Measurements from ENCODE around the gene ALMS1. TPM values are rescaled to one million over a fixed set of nuclear protein-coding genes. Genes with fewer than 3 reads are reported as not detected.
A peak's percentile ranks its signal among the peaks of the same experiment; 100 is the strongest.

ALMS1 gene, protein sequence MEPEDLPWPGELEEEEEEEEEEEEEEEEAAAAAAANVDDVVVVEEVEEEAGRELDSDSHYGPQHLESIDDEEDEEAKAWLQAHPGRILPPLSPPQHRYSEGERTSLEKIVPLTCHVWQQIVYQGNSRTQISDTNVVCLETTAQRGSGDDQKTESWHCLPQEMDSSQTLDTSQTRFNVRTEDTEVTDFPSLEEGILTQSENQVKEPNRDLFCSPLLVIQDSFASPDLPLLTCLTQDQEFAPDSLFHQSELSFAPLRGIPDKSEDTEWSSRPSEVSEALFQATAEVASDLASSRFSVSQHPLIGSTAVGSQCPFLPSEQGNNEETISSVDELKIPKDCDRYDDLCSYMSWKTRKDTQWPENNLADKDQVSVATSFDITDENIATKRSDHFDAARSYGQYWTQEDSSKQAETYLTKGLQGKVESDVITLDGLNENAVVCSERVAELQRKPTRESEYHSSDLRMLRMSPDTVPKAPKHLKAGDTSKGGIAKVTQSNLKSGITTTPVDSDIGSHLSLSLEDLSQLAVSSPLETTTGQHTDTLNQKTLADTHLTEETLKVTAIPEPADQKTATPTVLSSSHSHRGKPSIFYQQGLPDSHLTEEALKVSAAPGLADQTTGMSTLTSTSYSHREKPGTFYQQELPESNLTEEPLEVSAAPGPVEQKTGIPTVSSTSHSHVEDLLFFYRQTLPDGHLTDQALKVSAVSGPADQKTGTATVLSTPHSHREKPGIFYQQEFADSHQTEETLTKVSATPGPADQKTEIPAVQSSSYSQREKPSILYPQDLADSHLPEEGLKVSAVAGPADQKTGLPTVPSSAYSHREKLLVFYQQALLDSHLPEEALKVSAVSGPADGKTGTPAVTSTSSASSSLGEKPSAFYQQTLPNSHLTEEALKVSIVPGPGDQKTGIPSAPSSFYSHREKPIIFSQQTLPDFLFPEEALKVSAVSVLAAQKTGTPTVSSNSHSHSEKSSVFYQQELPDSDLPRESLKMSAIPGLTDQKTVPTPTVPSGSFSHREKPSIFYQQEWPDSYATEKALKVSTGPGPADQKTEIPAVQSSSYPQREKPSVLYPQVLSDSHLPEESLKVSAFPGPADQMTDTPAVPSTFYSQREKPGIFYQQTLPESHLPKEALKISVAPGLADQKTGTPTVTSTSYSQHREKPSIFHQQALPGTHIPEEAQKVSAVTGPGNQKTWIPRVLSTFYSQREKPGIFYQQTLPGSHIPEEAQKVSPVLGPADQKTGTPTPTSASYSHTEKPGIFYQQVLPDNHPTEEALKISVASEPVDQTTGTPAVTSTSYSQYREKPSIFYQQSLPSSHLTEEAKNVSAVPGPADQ (N-terminal part only)
- 100 to 1,000 TPM; 128 to 201 TPM for total RNA-seq
- polyA plus RNA-seq (ENCODE audit: insufficient read depth, low read depth, low replicate concordance) = 73.5 TPM
- long read RNA-seq, donor 1, partial matches to known transcripts = 33 of 33 reads
- long read RNA-seq, donor 1, other reads (novel, unspliced or antisense) = 0 of 33 reads
- long read RNA-seq, donor 2 = 0 reads

DNA sequence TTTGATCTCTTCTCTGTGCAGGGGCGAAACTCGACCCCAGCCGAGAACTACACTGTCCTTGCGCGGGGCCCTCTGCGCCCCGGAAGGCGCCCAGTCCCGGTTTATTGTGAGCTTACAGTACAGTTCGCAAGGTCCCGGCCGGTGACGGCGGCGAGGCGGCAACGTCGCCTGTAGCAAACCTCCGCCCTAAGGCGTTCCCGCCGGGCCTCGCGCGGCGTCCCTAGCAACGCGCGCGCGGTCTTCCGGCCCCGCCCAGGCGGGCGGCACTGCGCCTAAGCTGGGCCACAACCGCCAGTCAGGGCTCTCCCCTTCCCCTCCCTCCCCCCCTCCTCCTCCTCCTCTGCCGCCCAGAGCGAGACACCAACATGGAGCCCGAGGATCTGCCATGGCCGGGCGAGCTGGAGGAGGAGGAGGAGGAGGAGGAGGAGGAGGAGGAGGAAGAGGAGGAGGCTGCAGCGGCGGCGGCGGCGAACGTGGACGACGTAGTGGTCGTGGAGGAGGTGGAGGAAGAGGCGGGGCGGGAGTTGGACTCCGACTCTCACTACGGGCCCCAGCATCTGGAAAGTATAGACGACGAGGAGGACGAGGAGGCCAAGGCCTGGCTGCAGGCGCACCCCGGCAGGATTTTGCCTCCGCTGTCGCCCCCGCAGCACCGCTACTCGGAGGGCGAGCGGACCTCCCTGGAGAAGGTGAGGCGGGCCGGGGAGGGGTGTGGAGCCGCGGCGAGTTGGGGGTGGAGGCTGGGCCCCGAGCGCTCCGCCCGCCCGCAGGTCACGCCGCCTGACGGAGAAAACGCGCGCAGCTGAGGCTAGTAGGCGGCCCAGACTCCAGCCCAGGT is at the start of gene ALMS1:
TSS of gene ALMS1 (plus strand) at position 333 of the 838 bp plus-strand sequence. CDS start at position 366, 33 bp downstream.
- H3K27me3 ChIP-seq = no peaks in the 10 kb centered on the region
- peak within 1 kb of the TSS; percentile 78 to 93 for H3K4me3 ChIP-seq
- DNase-seq = peak; percentile 91
- peak within 1 kb of the TSS; percentile 94 to 96 for H3K27ac ChIP-seq
- peaks cover 11% of the 10 kb centered on the region for H3K4me1 ChIP-seq
- no peaks in the 10 kb centered on the region for H3K36me3 ChIP-seq (ENCODE audit: low read depth, missing control alignments)
- 0% methylated on average over 15 to 84 of the region's 84 CpGs for WGBS, 2 donors
- H3K9me3 ChIP-seq = no peaks in the 10 kb centered on the region
- intact Hi-C loops (cut with DNase I; ENCODE audit: low total_unique reads) = no loop called here
- TF ChIP-seq POLR2A (IDR thresholded peaks at IDR 0.05) = no peak
- TF ChIP-seq, protein P1, sequence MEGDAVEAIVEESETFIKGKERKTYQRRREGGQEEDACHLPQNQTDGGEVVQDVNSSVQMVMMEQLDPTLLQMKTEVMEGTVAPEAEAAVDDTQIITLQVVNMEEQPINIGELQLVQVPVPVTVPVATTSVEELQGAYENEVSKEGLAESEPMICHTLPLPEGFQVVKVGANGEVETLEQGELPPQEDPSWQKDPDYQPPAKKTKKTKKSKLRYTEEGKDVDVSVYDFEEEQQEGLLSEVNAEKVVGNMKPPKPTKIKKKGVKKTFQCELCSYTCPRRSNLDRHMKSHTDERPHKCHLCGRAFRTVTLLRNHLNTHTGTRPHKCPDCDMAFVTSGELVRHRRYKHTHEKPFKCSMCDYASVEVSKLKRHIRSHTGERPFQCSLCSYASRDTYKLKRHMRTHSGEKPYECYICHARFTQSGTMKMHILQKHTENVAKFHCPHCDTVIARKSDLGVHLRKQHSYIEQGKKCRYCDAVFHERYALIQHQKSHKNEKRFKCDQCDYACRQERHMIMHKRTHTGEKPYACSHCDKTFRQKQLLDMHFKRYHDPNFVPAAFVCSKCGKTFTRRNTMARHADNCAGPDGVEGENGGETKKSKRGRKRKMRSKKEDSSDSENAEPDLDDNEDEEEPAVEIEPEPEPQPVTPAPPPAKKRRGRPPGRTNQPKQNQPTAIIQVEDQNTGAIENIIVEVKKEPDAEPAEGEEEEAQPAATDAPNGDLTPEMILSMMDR (IDR thresholded peaks at IDR 0.05) = peak in 1 of 3 experiments; percentile 5

DNA sequence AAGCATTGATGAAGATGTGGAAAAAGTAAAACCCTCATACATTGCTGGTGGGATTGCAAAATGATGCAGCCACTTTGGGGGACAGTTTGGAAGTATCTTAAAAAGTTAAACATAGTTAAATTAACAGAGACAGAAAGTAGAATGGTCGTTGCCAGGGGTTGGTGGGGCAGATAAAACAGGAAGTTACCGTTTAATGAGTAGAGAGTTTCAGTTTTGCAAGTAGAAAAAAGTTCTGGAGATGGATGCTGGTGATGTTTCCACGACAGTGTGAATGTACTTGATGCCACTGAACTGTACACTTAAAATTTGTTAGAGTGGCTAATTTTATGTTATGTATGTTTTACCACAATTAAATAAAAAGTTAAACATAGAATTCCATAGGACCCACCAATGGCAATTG is 47.8 kb upstream of the ALMS1 start:
- Histone ChIP-seq H3K4me3 (no peak overlapping the region), H3K27me3 (no peaks in the 10 kb centered on the region), H3K9me3 (no peaks in the 10 kb centered on the region), H3K36me3 (ENCODE audit: low read depth, missing control alignments) (no peaks in the 10 kb centered on the region), H3K27ac (no peak overlapping the region), H3K4me1 (no peaks in the 10 kb centered on the region)
- intact Hi-C loops (cut with DNase I; ENCODE audit: low total_unique reads) = no loop called here
- 56 to 57% methylated on average over 3 of the region's 3 CpGs for WGBS, 2 donors
- no peak for DNase-seq
- TF ChIP-seq POLR2A (IDR thresholded peaks at IDR 0.05) = no peak
- TF ChIP-seq, protein P1 (IDR thresholded peaks at IDR 0.05) = no peak

DNA sequence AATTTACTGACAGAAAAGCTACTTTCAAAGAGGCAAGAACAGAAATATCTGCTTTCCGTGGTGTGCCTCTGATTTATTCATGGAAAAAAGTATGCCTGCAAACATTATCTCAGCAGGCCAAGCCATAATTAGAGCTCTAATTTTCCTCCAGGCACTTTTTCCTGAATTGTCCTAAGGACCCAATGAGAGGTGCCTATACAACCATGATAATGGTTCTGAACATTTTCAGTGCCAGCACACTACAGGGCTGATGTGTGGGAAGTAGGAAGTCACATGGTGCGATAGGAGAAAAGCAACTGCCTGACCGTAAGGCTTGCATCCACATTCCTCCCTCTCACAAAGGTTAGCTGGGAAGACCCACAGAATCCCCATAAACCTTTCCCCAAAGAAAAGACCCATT is 46.4 kb upstream of the ALMS1 start:
- intact Hi-C loops (cut with DNase I; ENCODE audit: low total_unique reads) = no loop called here
- WGBS, 2 donors = 53 to 60% methylated on average over 3 of the region's 3 CpGs
- H3K4me3 ChIP-seq = no peak overlapping the region
- H3K9me3 ChIP-seq = no peaks in the 10 kb centered on the region
- H3K27me3 ChIP-seq = no peaks in the 10 kb centered on the region
- no peak overlapping the region for H3K27ac ChIP-seq
- DNase-seq = no peak
- no peak for TF ChIP-seq POLR2A (IDR thresholded peaks at IDR 0.05)
- TF ChIP-seq, protein P1 (IDR thresholded peaks at IDR 0.05) = no peak
- H3K36me3 ChIP-seq (ENCODE audit: low read depth, missing control alignments) = no peaks in the 10 kb centered on the region
- no peaks in the 10 kb centered on the region for H3K4me1 ChIP-seq

DNA sequence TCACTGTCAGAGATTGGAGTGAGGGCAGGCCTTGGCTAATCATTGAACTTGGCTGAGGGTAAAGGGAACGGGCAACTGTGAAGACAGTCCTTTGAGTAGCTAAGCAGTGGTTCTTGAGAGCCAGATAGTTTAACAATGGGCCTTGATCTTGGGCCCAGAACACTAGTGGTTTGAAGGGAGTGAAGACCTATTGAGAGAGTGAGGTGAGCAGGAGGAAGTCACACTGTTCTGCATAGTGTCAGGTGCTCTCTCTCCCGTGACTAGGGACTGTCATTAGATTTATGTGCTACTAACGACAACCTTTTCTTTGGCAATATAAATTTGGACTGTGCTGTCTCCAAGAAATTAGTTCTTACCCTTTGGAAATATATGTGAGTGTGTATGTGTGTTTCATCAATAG is 44.6 kb upstream of the ALMS1 start:
- Histone ChIP-seq H3K27me3 (no peaks in the 10 kb centered on the region), H3K9me3 (no peaks in the 10 kb centered on the region), H3K4me1 (no peaks in the 10 kb centered on the region), H3K36me3 (ENCODE audit: low read depth, missing control alignments) (no peaks in the 10 kb centered on the region), H3K27ac (no peak overlapping the region), H3K4me3 (no peak overlapping the region)
- TF ChIP-seq, protein P1 (IDR thresholded peaks at IDR 0.05) = no peak
- TF ChIP-seq POLR2A (IDR thresholded peaks at IDR 0.05) = no peak
- 68 to 73% methylated on average over 3 of the region's 3 CpGs for WGBS, 2 donors
- no peak for DNase-seq
- intact Hi-C loops (cut with DNase I; ENCODE audit: low total_unique reads) = no loop called here
